ENCODE data around the gene TECR.
"Not testable (repeated sequence)": the region's sequence is repeated elsewhere in the genome, so short reads cannot be mapped to it uniquely, and the experiment has no call there.

- TF ChIP-seq CTCF (IDR thresholded peaks at IDR 0.05 in 2 of 3, conservative IDR thresholded peaks at IDR 0.05 in 1 of 3; ENCODE audit: borderline replicate concordance in 1 of 3, insufficient read depth in 1 of 3, low read depth in 2 of 3, low read length in 2 of 3); EZH2 (IDR thresholded peaks at IDR 0.05); JUND (IDR thresholded peaks at IDR 0.05); MAX (IDR thresholded peaks at IDR 0.05); ATF3 (IDR thresholded peaks at IDR 0.05); POLR2A (IDR thresholded peaks at IDR 0.05; ENCODE audit: borderline replicate concordance, extremely low read depth, insufficient read depth, insufficient read length); EZH2phosphoT487 (IDR thresholded peaks at IDR 0.05; ENCODE audit: borderline replicate concordance): not testable (repeated sequence)
Measured at GRCh38 chr19:14564652-14565297, 35.4 kb downstream of the TECR start.
